GM10847 (cell line): Measurements from ENCODE around the gene PSMB10.

Source experiments
- POLR2A ChIP-seq: IDR thresholded peaks from 2 replicates; pipeline ENCODE4 v1.6.1; 2011; ENCODE audit not compliant: insufficient read length; ENCODE audit errors: extremely low read depth

PSMB10 gene

GRCh38 chr16:67966549-67967182 lies 30.0 kb upstream of the PSMB10 start:
- no peak for TF ChIP-seq POLR2A

- no peak for TF ChIP-seq POLR2A
Observed at GRCh38 chr16:67965668-67966548, 29.3 kb upstream of the PSMB10 start.

DNA sequence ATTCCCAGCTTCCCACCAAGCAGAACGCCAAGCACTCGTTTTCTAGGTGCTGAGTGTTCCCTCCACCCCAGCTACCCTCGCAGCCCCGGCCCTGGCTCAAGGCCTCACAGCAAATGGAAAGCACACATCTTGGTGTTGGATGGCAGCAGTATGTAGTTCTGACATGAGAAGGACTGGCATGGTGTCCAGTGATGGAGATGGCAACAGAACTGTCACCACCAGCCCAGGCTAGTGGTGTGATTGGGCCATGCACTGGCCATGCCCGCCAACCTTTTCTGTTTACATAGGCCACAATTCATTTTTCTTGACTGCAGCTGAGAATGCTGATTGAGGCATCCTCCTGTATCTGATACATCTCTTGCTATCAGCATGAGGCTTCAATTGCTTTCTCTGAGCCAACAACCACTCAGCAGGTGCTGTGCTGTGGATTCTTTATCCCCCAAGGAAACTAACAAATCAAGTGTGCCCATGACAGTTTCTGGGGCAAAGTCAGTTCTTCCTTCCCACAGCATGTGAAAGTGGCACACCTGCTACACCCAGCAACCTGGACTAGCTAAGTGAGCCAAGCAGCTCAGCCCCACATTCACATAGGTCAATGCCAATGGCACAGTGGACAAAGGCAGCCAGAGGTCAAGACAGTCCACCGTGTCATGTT lies 28.0 kb upstream of the PSMB10 start:
- no peak for TF ChIP-seq POLR2A

- no peak for TF ChIP-seq POLR2A
Observed at GRCh38 chr16:67963662-67964321, 27.1 kb upstream of the PSMB10 start.

DNA sequence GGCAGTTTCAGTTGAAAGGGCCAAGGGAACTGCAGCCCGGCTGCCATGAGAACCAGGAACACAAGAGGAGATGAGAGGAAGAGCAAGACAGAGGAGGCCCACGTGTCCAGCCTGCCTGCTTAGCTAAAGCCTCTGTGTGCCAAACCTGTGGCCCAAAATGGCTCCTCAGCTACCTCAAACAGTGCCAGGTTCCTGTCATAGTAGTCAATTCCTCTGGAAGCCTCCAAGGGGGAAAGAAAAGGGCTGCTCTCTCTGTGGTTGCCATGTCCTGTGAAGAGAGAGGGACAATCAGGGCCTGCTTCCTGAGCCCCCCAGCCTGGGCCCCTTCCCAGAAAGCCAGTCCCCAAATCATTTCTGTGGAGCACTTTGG lies 26.6 kb upstream of the PSMB10 start:
- TF ChIP-seq POLR2A, result no peak

- TF ChIP-seq POLR2A, result no peak
Observed at GRCh38 chr16:67962135-67962534, 25.5 kb upstream of the PSMB10 start.

- no peak for TF ChIP-seq POLR2A
Observed at GRCh38 chr16:67961551-67961957, 24.9 kb upstream of the PSMB10 start.

DNA sequence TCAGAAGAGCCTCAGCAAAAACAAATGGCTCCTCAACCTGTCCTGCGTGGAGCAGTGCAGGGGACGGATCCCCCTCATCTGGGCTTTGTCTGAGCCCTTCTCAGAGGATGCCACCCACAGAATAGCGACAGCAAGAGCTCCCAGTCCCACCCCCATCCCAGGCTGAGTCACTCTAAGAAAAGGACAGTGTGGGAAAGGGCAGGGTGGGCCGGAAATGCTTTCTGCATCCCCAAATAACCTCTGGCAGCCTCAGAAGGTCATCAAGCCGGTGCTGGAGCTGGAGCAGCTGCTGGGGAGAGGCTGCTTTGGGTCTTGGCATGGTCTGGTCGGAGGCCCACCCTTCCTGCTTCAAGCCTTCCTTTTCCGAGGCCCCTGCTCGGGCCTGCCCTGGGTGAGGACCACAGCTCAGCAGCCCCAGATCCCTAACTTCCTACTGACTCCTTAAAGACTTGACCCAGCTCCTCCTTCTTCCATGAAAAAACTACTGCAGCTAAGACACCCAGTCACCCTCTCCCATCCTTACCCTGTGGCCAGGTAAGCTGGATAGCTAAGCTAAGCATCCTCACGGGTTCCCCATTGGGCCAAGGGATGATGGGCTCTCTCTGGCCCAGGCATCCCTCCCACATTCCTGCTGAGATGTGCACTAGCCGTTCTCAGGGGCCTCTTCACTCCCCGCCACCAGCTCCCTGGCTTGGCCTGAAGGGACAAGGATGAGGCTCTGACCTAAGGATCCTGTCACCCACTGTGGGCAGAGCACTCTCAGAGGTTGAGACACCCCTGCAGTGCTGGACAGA lies 23.1 kb upstream of the PSMB10 start:
- no peak for TF ChIP-seq POLR2A

DNA sequence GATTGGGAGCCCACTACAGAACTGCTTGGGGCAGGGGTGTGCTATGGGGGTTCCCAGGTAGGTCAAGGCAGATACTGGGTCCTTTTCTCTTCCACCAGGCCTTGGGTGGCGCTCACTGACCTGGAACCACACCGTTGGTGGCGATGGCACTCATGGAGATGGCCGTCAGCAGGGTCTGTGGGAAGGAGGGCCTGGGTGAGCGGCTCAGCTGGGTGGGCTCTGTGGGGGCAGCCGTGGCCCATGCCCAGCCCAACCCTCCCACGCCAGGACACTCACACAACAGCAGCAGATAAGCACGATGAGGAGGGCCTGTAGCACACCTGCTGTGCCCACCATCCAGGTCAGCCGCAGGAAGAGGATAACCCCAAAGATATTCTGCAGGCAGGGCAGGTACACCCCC lies 21.0 kb upstream of the PSMB10 start:
- TF ChIP-seq POLR2A, result no peak

DNA sequence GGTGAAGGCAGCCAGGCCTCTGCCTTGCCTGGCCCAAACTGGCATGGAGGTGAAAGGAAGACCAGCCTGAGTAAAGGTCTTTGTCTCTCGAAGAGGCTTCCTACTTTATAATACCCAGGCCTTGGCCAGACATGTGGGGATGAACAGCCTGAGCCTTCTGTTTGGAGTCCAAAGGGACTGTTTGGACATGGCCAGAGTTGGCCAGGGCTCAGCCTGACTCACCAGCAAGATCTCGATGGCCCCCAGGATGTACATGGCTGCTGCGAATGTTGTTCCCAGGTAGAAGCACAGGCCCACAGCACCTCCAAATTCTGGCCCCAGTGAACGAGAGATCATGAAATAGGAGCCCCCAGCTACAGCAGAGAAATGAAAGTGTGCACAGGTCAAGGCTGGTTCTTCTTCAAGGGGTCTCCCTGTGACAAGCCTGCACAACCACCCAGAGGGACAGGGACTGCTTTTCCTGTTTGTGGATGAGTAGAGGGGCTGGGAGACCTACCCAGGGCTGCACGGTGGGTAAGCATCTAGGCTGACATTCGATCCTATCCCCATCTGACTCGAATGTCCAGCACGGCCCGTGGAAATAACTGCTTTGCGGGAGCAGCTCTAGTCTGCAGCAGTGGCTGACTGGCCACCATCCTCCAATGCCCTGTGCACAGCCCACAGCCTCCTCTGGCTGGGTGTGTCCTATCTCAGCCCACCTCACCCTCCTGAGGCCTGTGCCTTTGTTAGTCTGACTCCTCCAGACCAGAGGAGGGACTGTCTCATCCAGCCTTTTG lies 18.0 kb upstream of the PSMB10 start:
- no peak for TF ChIP-seq POLR2A

- no peak for TF ChIP-seq POLR2A
Observed at GRCh38 chr16:67953641-67954375, 17.2 kb upstream of the PSMB10 start.

- TF ChIP-seq POLR2A, result no peak
Observed at GRCh38 chr16:67951485-67951884, 14.8 kb upstream of the PSMB10 start.

DNA sequence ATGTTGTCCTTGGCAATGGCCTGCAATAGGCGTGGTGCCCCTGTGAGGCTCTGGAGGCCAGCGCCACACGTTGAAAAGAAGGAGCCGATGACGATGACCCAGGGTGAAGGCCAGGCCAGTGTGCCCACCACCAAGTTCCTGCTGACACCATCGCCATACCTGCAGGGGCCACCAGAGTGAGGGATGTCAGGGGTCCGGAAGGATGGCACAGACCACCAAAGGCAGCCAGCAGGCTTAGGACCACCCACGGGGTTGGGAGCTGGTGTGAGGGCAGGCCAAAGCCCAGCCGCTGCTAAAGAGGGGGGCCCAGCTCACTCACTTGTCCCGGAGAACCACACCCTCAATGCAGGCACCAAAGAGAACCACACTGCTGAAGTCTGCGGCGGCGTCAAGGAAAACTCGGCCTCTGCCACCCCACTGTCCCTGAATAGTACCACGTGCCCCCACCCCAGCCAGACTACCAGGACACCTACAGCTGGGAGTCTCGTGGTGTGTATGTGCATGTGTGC lies 13.7 kb upstream of the PSMB10 start:
- no peak for TF ChIP-seq POLR2A

- TF ChIP-seq POLR2A, result no peak
Observed at GRCh38 chr16:67949645-67950044, 13.0 kb upstream of the PSMB10 start.

DNA sequence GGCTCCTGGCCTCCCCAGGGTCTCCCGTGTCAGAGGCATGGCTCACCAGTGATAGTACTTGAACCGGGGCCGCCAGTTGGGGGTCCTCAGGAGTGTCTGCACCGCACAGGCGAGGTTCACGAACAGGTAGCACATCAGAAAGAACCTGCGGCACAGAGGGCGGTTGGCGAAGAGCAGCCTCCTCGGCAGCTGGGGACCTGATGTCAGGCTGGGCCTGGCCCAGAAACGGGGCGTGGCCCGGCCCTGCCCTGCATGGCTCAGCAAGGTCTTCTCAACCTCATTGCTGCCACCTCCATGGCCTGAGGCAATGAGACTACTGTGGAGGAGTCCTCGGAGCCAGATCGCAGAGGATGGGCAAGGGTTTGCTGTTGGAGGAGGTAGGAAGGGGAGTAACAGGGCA lies 11.4 kb upstream of the PSMB10 start:
- no peak for TF ChIP-seq POLR2A
